Ishikawa (cell line): ENCODE data around the gene SDK1.

Experiments used
- CEBPB ChIP-seq: IDR thresholded peaks from 2 replicates; pipeline ENCODE4 v1.6.1; 2012
- EP300 ChIP-seq: IDR thresholded peaks from 2 replicates; pipeline ENCODE4 v1.6.1; 2012; ENCODE audit warnings: borderline replicate concordance
- FOXM1 ChIP-seq: IDR thresholded peaks from 2 replicates; pipeline ENCODE4 v1.6.1; 2012; ENCODE audit warnings: low read depth, borderline replicate concordance
- MAX ChIP-seq: IDR thresholded peaks from 2 replicates; pipeline ENCODE4 v1.6.1; 2012
- NFIC ChIP-seq: IDR thresholded peaks from 2 replicates; pipeline ENCODE4 v1.6.1; 2012
- RAD21 ChIP-seq: IDR thresholded peaks from 2 replicates; pipeline ENCODE4 v1.6.1; 2012; ENCODE audit warnings: low read depth
- REST ChIP-seq: IDR thresholded peaks from 2 replicates; pipeline ENCODE4 v1.6.1; 2012; ENCODE audit warnings: low read depth, mild to moderate bottlenecking
- TAF1 ChIP-seq: IDR thresholded peaks from 2 replicates; pipeline ENCODE4 v1.6.1; 2012; ENCODE audit warnings: low read depth, mild to moderate bottlenecking
- TCF12 ChIP-seq: IDR thresholded peaks from 2 replicates; pipeline ENCODE4 v1.6.1; 2012; ENCODE audit warnings: low read depth
- YY1 ChIP-seq: IDR thresholded peaks from 2 replicates; pipeline ENCODE4 v1.6.1; 2012; ENCODE audit warnings: low read depth
- ZBTB7A ChIP-seq: IDR thresholded peaks from 2 replicates; pipeline ENCODE4 v1.6.1; 2012; ENCODE audit warnings: low read depth

GRCh38 chr7:3762146-3762831 lies 461.2 kb downstream of the SDK1 start:
- TF ChIP-seq YY1 (no peak), REST (no peak), TCF12 (no peak), EP300 (no peak), CEBPB (no peak), MAX (no peak), RAD21 (no peak), ZBTB7A (no peak), TAF1 (no peak), FOXM1 (no peak), NFIC (no peak)
